Esophagus mucosa (tissue), 1 donor: Measurements from ENCODE around the gene TEX30. TPM values are rescaled to one million over a fixed set of nuclear protein-coding genes. Genes with fewer than 3 reads are reported as not detected.
A peak's percentile ranks its signal among the peaks of the same experiment; 100 is the strongest.
"Not testable (repeated sequence)": the region's sequence is repeated elsewhere in the genome, so short reads cannot be mapped to it uniquely, and the experiment has no call there.

ENCODE experiments used
- ATAC-seq: fragments of 200-7000 bp; cut with Tn5 transposase; one replicate; pipeline ENCODE4 v1.9.1; 2020
- total RNA-seq: library from RNA; stranded (reverse); gene quantifications from one replicate; pipeline ENCODE4 v1.2.4, GENCODE V29; 2023
- donor health status: DM: yes; HTN: yes; CAD: no.

Gene TEX30
- total RNA-seq = 7.9 TPM

- peak; percentile 99 for ATAC-seq
Observed at GRCh38 chr13:102773441-102774213, at the start of gene TEX30. Gene TEX30, minus strand, starts transcription at chr13:102773786. Its CDS starts 3,760 bp downstream, at chr13:102770026.

GRCh38 chr13:102817907-102818306 lies 44.3 kb upstream of the TEX30 start:
- no peak for ATAC-seq

- no peak for ATAC-seq
Observed at GRCh38 chr13:102817241-102817640, 43.7 kb upstream of the TEX30 start.

- ATAC-seq = no peak
Observed at GRCh38 chr13:102816708-102817107, 43.1 kb upstream of the TEX30 start.

- ATAC-seq = no peak
Observed at GRCh38 chr13:102815788-102816187, 42.2 kb upstream of the TEX30 start.

- ATAC-seq = no peak
Observed at GRCh38 chr13:102814793-102815192, 41.2 kb upstream of the TEX30 start.

GRCh38 chr13:102814025-102814607 lies 40.5 kb upstream of the TEX30 start:
- ATAC-seq = no peak

GRCh38 chr13:102812611-102813287 lies 39.2 kb upstream of the TEX30 start:
- ATAC-seq = no peak

GRCh38 chr13:102807699-102808098 lies 34.1 kb upstream of the TEX30 start:
- ATAC-seq = no peak

GRCh38 chr13:102805680-102806079 lies 32.1 kb upstream of the TEX30 start:
- no peak for ATAC-seq

GRCh38 chr13:102800145-102801041 lies 26.8 kb upstream of the TEX30 start:
- peak; percentile 81 for ATAC-seq

GRCh38 chr13:102799426-102800144 lies 26.0 kb upstream of the TEX30 start:
- peak; percentile 29 for ATAC-seq

GRCh38 chr13:102798581-102799425 lies 25.2 kb upstream of the TEX30 start, which contains the start of the genes BIVM and POGLUT2:
Gene BIVM, plus strand, starts transcription at chr13:102799119. Its CDS starts 8,149 bp downstream, at chr13:102807268.
Gene POGLUT2, minus strand, starts transcription at chr13:102798976. Its CDS starts 306 bp downstream, at chr13:102798670.
- peak; percentile 99 for ATAC-seq

GRCh38 chr13:102793611-102794355 lies 20.2 kb upstream of the TEX30 start:
- ATAC-seq = no peak

- ATAC-seq = no peak
Observed at GRCh38 chr13:102792396-102792795, 18.8 kb upstream of the TEX30 start.

- ATAC-seq = no peak
Observed at GRCh38 chr13:102788683-102789082, 15.1 kb upstream of the TEX30 start.

- no peak for ATAC-seq
Observed at GRCh38 chr13:102784483-102784882, 10.9 kb upstream of the TEX30 start.

GRCh38 chr13:102781591-102781990 lies 8.0 kb upstream of the TEX30 start:
- no peak for ATAC-seq

- not testable (repeated sequence) for ATAC-seq
Observed at GRCh38 chr13:102780656-102781055, 7.1 kb upstream of the TEX30 start.
